K562 (cell line): ENCODE data around the gene VTI1B. TPM values are rescaled to one million over a fixed set of nuclear protein-coding genes. Genes with fewer than 3 reads are reported as not detected.

Experiments used
- CHD2 ChIP-seq: IDR thresholded peaks from 2 replicates; pipeline ENCODE4 v1.6.1; 2011; ENCODE audit warnings: low read depth, low read length
- EGR1 ChIP-seq: fragments of 450-650 bp; conservative IDR thresholded peaks from 2 replicates; pipeline ENCODE4 v1.6.1; 2017; ENCODE audit warnings: mild to moderate bottlenecking
- EP400 ChIP-seq: fragments of 450-650 bp; IDR thresholded peaks from 2 replicates; pipeline ENCODE4 v1.6.1; 2017; ENCODE audit warnings: antibody characterized with exemption, mild to moderate bottlenecking, moderate library complexity
- HDAC2 ChIP-seq: fragments of 450-650 bp; IDR thresholded peaks from 2 replicates; pipeline ENCODE4 v1.6.1; 2016; ENCODE audit warnings: mild to moderate bottlenecking
- HEY1 ChIP-seq: fragments of 250-450 bp; sonication (Bioruptor Pico); IDR thresholded peaks from 2 replicates; pipeline ENCODE4 v1.5.0; 2020; ENCODE audit warnings: mild to moderate bottlenecking, moderate library complexity, borderline replicate concordance
- NBN ChIP-seq: fragments of 450-650 bp; IDR thresholded peaks from 2 replicates; pipeline ENCODE4 v1.6.1; 2016; ENCODE audit warnings: low read depth, mild to moderate bottlenecking
- PHF8 ChIP-seq: fragments of 200-600 bp; sonication (generic); IDR thresholded peaks from 2 replicates; pipeline ENCODE4 v1.6.1; 2012; ENCODE audit warnings: mixed run types, mild to moderate bottlenecking, inconsistent platforms, low read length, moderate library complexity, borderline replicate concordance
- POLR2AphosphoS5 ChIP-seq: IDR thresholded peaks from 2 replicates; pipeline ENCODE4 v1.6.1; 2011; ENCODE audit warnings: mild to moderate bottlenecking, low read depth, low read length, moderate library complexity; ENCODE audit not compliant: control insufficient read depth, insufficient read depth
- SNRNP70 ChIP-seq: fragments of 200-400 bp; formaldehyde crosslinking; optimal IDR thresholded peaks from 2 replicates; pipeline ENCODE3; 2017; ENCODE audit warnings: low read depth, low read length
- STAT5A ChIP-seq: IDR thresholded peaks from 2 replicates; pipeline ENCODE4 v1.6.1; 2012; ENCODE audit warnings: low read length, inconsistent platforms, borderline replicate concordance
- TAF15 ChIP-seq: fragments of 200-400 bp; formaldehyde crosslinking; IDR thresholded peaks from 2 replicates; pipeline ENCODE4 v1.6.1; 2017; ENCODE audit warnings: mild to moderate bottlenecking, low read depth, low read length, moderate library complexity
- THRA ChIP-seq: fragments of 450-650 bp; IDR thresholded peaks from 2 replicates; pipeline ENCODE4 v1.6.1; 2017; ENCODE audit warnings: mild to moderate bottlenecking, moderate library complexity
- TSHZ1 ChIP-seq: fragments of 250-450 bp; sonication (Bioruptor Pico); IDR thresholded peaks from 2 replicates; pipeline ENCODE4 v1.4.0; 2020; ENCODE audit warnings: mild to moderate bottlenecking, moderate library complexity
- ZNF133 ChIP-seq: fragments of 250-450 bp; sonication (Bioruptor Pico); IDR thresholded peaks from 2 replicates; pipeline ENCODE4 v1.4.0; 2020; ENCODE audit warnings: mild to moderate bottlenecking
- ZNF184 ChIP-seq: sonication (generic); formaldehyde crosslinking; IDR thresholded peaks from 2 replicates; pipeline ENCODE4 v1.5.0; 2020; ENCODE audit warnings: missing genetic modification reagents
- ZNF77 ChIP-seq: fragments of 250-450 bp; sonication (Bioruptor Pico); IDR thresholded peaks from 2 replicates; pipeline ENCODE4 v1.5.0; 2020
- polyA plus RNA-seq, 8 experiments: library from polyadenylated mRNA; depleted of rRNA in 4 of 8; stranded (reverse) in 5 of 8; unstranded in 3 of 8; fragments of >200 nt; fragmentation: Nextera tagmentation in 2 of 8; fragmentation: Illumina TruSeq in 1 of 8; extraction: Ambion mirVana in 2 of 8; extraction: Trizol in 1 of 8; gene quantifications; 2 replicates each; pipeline versions ENCODE4 v1.2.1 to v1.2.3, GENCODE V29; 2011 to 2014; ENCODE audit warnings: inconsistent platforms in 1 of 8, missing spikeins in 1 of 8
- total RNA-seq, 7 experiments: library from RNA; depleted of rRNA in 6 of 7; stranded (reverse); fragments of >200 nt in 6 of 7; fragmentation: Illumina TruSeq in 2 of 7; extraction: Trizol in 2 of 7; gene quantifications; 2 replicates each; pipeline versions ENCODE4 v1.2.1 to v1.2.3, GENCODE V29; 2011 to 2021; ENCODE audit warnings: low replicate concordance in 1 of 7
- TF ChIP-seq, protein P1 (sequence below): sonication (generic); IDR thresholded peaks from 2 replicates; pipeline ENCODE4 v1.6.1; 2016
- TF ChIP-seq, protein P2 (sequence below): fragments of 450-650 bp; IDR thresholded peaks from 2 replicates; pipeline ENCODE4 v1.6.1; 2018; ENCODE audit not compliant: partially characterized antibody

The VTI1B gene
- total and polyA plus RNA-seq, 9 of the 15 experiments (the other 6 are each of a cell fraction or from before 2014, with no cell fraction given) = 7.8 to 69.8 (median 50.1) TPM

DNA sequence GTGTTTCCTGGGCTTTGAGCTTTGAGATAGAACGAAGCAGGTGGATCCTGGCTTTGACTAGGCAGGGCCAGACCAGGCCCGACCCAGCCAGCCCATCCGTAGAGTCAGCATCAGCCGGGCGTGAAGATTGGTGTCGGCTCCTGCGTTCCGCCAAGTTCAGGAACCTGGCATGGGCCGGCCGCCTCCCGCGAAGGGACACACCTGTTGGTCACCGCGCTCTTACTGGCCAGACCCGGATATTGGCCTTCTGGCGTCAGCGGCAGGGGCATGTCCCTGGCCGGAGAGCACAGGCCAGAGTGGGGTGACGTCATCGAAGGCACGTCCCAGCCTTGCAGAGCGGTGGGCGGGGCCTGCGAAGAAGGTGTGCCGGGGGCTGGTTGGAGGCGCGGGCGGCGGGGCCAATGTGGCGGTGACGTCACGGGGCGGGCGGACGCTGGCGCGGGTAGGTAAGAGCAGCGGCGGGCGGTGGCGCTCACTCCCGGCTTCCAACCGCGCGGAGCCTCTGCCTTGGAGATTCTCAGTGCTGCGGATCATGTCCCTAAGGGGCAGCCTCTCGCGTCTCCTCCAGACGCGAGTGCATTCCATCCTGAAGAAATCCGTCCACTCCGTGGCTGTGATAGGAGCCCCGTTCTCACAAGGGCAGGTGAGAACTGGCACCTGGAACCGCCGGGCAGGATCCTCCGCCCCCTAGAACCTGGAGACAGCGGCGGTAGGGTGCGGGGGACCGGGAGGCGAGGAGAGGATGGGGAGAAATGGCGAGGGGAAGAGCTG lies 54.8 kb downstream of the VTI1B start, which contains the start of gene ARG2 (continued):
- TF ChIP-seq EP400 (peak; percentile 37; the same call in 1 of the 2 replicates), HDAC2 (no peak), ZNF77 (no peak), ZNF184 (CRISPR knock-in tag) (no peak), PHF8 (peak; percentile 56; the same call in 1 of the 2 replicates), EGR1 (peak; percentile 52), STAT5A (no peak), ZNF133 (CRISPR knock-in tag) (no peak), SNRNP70 (no peak), POLR2AphosphoS5 (no peak), THRA (no peak), TAF15 (no peak), HEY1 (CRISPR knock-in tag) (no peak), CHD2 (no peak), NBN (peak; percentile 99), TSHZ1 (CRISPR knock-in tag) (no peak)
- TF ChIP-seq, protein P1, sequence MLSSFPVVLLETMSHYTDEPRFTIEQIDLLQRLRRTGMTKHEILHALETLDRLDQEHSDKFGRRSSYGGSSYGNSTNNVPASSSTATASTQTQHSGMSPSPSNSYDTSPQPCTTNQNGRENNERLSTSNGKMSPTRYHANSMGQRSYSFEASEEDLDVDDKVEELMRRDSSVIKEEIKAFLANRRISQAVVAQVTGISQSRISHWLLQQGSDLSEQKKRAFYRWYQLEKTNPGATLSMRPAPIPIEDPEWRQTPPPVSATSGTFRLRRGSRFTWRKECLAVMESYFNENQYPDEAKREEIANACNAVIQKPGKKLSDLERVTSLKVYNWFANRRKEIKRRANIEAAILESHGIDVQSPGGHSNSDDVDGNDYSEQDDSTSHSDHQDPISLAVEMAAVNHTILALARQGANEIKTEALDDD = no peak
- TF ChIP-seq, protein P2, sequence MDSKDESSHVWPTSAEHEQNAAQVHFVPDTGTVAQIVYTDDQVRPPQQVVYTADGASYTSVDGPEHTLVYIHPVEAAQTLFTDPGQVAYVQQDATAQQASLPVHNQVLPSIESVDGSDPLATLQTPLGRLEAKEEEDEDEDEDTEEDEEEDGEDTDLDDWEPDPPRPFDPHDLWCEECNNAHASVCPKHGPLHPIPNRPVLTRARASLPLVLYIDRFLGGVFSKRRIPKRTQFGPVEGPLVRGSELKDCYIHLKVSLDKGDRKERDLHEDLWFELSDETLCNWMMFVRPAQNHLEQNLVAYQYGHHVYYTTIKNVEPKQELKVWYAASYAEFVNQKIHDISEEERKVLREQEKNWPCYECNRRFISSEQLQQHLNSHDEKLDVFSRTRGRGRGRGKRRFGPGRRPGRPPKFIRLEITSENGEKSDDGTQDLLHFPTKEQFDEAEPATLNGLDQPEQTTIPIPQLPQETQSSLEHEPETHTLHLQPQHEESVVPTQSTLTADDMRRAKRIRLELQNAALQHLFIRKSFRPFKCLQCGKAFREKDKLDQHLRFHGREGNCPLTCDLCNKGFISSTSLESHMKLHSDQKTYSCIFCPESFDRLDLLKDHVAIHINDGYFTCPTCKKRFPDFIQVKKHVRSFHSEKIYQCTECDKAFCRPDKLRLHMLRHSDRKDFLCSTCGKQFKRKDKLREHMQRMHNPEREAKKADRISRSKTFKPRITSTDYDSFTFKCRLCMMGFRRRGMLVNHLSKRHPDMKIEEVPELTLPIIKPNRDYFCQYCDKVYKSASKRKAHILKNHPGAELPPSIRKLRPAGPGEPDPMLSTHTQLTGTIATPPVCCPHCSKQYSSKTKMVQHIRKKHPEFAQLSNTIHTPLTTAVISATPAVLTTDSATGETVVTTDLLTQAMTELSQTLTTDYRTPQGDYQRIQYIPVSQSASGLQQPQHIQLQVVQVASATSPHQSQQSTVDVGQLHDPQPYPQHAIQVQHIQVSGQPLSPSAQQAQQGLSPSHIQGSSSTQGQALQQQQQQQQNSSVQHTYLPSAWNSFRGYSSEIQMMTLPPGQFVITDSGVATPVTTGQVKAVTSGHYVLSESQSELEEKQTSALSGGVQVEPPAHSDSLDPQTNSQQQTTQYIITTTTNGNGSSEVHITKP = peak; percentile 26
